DND-41 (cell line): ENCODE measurements around the gene DGKQ.

ENCODE experiments used
- ATAC-seq: fragments of 200-7000 bp; cut with Tn5 transposase; 3 replicates; pipeline ENCODE4 v1.9.1; 2021; ENCODE audit warnings: low read depth; ENCODE audit not compliant: insufficient read depth
- DNase-seq: peaks from one replicate; pipeline ENCODE4 v3.0.0-alpha.2; 2020
- H2AFZ ChIP-seq: 2 replicates; pipeline ENCODE4 v1.6.0; 2012; ENCODE audit warnings: low read depth, low read length
- H3K27ac ChIP-seq: 2 replicates; pipeline ENCODE4 v1.5.1; 2012; ENCODE audit warnings: low read length, inconsistent platforms
- H3K27me3 ChIP-seq: fragments of 200-600 bp; sonication (generic); 2 replicates; pipeline ENCODE4 v1.6.0; 2012; ENCODE audit warnings: low read length, mild to moderate bottlenecking, inconsistent platforms; ENCODE audit not compliant: insufficient read depth, poor library complexity
- H3K36me3 ChIP-seq: 2 replicates; pipeline ENCODE4 v1.5.1; 2012; ENCODE audit warnings: low read length, inconsistent platforms; ENCODE audit not compliant: insufficient read depth
- H3K4me1 ChIP-seq: 2 replicates; pipeline ENCODE4 v1.5.1; 2012; ENCODE audit warnings: mild to moderate bottlenecking, low read length; ENCODE audit not compliant: insufficient read depth
- H3K4me2 ChIP-seq: 2 replicates; pipeline ENCODE4 v1.6.0; 2012; ENCODE audit warnings: mild to moderate bottlenecking, moderate library complexity, low read length, inconsistent platforms; ENCODE audit not compliant: insufficient read depth
- H3K4me3 ChIP-seq, 2 experiments: fragments of 200-600 bp in 1 of 2; shearing (Covaris generic) in 1 of 2; 2 replicates each; pipeline ENCODE4 v1.5.1; 2012 to 2016; ENCODE audit warnings: inconsistent platforms in 2 of 2, low read length in 2 of 2, mild to moderate bottlenecking in 2 of 2, low read depth in 1 of 2, moderate library complexity in 1 of 2
- H3K79me2 ChIP-seq: 2 replicates; pipeline ENCODE4 v1.6.0; 2012; ENCODE audit warnings: low read length, inconsistent platforms; ENCODE audit not compliant: insufficient read depth
- H3K9ac ChIP-seq: 2 replicates; pipeline ENCODE4 v1.6.0; 2012; ENCODE audit warnings: low read depth, mild to moderate bottlenecking, inconsistent platforms, low read length, moderate library complexity
- H3K9me3 ChIP-seq: 2 replicates; pipeline ENCODE4 v1.5.1; 2012; ENCODE audit warnings: low read length, moderate library complexity, mild to moderate bottlenecking, inconsistent platforms; ENCODE audit not compliant: insufficient read depth, severe bottlenecking
- H4K20me1 ChIP-seq: 2 replicates; pipeline ENCODE4 v1.6.0; 2012; ENCODE audit warnings: low read length; ENCODE audit not compliant: insufficient read depth
- EZH2 ChIP-seq: IDR thresholded peaks from 3 replicates; pipeline ENCODE4 v1.6.1; 2012; ENCODE audit warnings: borderline replicate concordance, low read depth, mild to moderate bottlenecking, moderate library complexity, low read length, inconsistent platforms; ENCODE audit not compliant: severe bottlenecking
- TF ChIP-seq, protein P1 (sequence below): IDR thresholded peaks from 2 replicates; pipeline ENCODE4 v1.5.1; 2012; ENCODE audit warnings: borderline replicate concordance, low read length, moderate library complexity, mild to moderate bottlenecking; ENCODE audit not compliant: poor library complexity, severe bottlenecking; ENCODE audit errors: extremely low read depth

DGKQ gene

DNA sequence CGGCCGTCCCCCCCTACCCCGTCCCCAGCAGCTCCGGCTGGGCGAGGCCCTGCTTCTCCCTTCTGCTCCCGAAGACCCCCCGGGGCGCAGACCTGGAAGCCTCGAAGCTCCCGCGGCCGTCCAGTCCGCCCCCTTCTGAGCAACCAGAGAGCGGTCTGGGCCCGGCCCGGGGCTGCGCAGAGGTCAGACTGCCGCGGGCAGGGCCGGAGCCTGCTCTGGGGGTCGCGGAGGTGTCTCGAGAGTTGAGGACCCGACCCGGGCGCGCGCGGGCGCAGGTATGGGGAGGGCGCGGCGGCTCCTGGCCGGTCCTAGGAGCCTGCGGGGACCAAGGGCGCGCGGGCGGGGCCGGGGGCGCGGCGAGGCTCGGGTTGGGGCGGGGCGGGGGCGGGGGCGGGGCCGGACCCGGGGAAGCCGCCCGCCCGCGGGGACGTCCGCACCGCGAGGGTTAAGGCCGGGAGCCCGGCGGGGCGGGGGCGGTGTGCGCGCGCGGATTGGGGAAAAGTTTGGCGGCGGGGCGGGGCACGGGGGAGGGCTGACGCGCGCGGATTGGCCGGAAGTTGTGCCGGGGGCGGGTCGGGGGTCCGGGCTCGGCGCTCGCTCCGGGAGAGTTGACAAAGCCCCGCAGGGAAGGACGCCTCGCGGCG is 37.8 kb upstream of the DGKQ start, which contains the start of gene FGFRL1:
Gene FGFRL1 (plus strand): TSS at position 605 of the 644 bp plus-strand sequence. CDS start 860 bp downstream, outside the sequence.
- Histone ChIP-seq H4K20me1 (peaks cover 3% of the 10 kb centered on the region; the same call in 1 of the 2 replicates), H3K27me3 (no peaks in the 10 kb centered on the region), H3K4me1 (no peaks in the 10 kb centered on the region), H3K9me3 (no peaks in the 10 kb centered on the region), H3K36me3 (no peaks in the 10 kb centered on the region), H3K79me2 (no peaks in the 10 kb centered on the region), H3K9ac (no peak within 1 kb of the TSS), H3K4me2 (no peak within 1 kb of the TSS), H3K27ac (no peak within 1 kb of the TSS), H2AFZ (no peak within 1 kb of the TSS), H3K4me3 (no peak within 1 kb of the TSS)
- TF ChIP-seq, protein P1, sequence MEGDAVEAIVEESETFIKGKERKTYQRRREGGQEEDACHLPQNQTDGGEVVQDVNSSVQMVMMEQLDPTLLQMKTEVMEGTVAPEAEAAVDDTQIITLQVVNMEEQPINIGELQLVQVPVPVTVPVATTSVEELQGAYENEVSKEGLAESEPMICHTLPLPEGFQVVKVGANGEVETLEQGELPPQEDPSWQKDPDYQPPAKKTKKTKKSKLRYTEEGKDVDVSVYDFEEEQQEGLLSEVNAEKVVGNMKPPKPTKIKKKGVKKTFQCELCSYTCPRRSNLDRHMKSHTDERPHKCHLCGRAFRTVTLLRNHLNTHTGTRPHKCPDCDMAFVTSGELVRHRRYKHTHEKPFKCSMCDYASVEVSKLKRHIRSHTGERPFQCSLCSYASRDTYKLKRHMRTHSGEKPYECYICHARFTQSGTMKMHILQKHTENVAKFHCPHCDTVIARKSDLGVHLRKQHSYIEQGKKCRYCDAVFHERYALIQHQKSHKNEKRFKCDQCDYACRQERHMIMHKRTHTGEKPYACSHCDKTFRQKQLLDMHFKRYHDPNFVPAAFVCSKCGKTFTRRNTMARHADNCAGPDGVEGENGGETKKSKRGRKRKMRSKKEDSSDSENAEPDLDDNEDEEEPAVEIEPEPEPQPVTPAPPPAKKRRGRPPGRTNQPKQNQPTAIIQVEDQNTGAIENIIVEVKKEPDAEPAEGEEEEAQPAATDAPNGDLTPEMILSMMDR = no peak
- no peak for TF ChIP-seq EZH2
- no peak for ATAC-seq
- no peak for DNase-seq

DNA sequence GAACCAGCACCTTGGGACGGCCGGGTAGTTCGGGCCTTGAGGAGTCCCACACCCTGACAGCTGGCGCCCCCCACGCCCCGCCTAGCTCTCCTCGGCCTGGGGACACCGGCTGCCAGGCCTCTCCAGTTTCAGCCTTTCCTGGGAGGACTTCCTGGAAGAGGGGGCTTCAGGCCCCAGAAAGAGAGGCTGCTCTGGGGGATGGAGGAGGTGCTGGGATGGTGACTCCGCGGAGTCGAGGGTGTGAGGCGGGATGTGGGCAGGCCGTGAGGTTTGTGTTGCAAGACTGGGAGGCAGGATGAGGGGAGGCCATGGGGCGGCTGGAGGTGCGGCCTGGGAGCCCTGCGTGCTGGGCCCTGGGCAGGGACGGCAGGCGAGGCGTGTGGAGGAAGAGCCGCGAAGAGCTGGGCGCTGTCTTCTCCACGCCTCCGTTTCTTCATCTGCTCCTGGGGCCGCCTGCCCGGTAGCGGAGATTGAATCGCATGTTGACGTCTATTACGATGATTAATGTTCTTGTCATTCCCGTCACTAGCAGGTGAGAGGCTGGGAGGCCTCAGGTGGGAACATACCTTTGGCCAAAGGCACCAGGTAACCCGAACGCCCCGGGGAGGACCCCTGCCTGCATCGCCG is 37.1 kb upstream of the DGKQ start:
- Histone ChIP-seq H4K20me1 (peaks cover 3% of the 10 kb centered on the region; the same call in 1 of the 2 replicates), H3K27ac (no peak overlapping the region), H3K9me3 (no peaks in the 10 kb centered on the region), H3K4me1 (no peaks in the 10 kb centered on the region), H2AFZ (no peak overlapping the region), H3K27me3 (no peaks in the 10 kb centered on the region), H3K4me3 (no peak overlapping the region), H3K79me2 (no peaks in the 10 kb centered on the region), H3K9ac (no peak overlapping the region), H3K36me3 (no peaks in the 10 kb centered on the region), H3K4me2 (no peak overlapping the region)
- no peak for ATAC-seq
- no peak for DNase-seq
- TF ChIP-seq EZH2 = no peak
- TF ChIP-seq, protein P1 = no peak

DNA sequence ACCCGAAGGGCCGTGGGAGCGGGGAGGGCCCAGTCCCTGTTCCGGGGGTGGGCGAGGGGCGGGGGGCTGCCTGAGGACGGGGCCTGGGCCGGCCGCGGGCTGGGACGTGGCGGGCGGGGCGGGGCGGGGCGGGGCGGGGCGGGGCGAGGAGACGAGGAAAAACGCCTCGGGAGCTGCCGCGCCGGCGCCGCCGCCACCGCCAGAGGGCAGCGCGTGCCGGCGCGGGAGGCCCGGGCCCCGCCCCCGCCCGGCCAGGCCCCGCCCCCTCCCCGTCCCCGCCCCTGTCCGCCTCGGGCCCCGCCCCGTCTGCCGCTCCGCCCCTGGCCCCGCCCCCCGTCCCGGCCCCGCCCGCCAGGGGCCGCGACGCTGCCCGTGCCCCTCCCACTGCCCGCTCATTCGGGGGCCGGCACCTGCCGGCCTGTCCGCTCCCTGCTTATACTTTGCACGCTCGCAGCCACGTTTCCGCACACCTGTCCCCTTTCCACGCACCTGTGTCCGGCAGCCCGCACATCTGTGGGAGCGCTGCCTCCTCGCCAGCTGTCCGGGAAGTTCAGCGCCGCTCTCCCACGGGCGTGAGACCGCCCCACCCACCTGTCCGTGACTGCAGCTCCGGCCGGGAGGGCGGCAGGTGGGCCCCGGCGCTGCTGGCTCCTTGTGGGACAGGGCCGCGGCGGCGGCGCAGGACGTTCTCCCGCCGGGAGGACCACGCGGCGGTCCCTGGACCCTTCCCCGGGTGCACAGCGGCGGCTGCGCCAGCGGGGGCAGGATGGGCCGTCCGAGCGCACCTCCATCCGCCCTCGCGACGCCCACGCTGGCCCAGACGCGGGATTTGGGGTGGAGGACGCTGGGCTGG is 36.4 kb upstream of the DGKQ start:
- Histone ChIP-seq H4K20me1 (peaks cover 3% of the 10 kb centered on the region; the same call in 1 of the 2 replicates), H3K27ac (no peak overlapping the region), H2AFZ (no peak overlapping the region), H3K36me3 (no peaks in the 10 kb centered on the region), H3K4me2 (no peak overlapping the region), H3K27me3 (no peaks in the 10 kb centered on the region), H3K4me3 (no peak overlapping the region), H3K9ac (no peak overlapping the region), H3K4me1 (no peaks in the 10 kb centered on the region), H3K79me2 (no peaks in the 10 kb centered on the region), H3K9me3 (no peaks in the 10 kb centered on the region)
- ATAC-seq (no peak), DNase-seq (no peak)
- TF ChIP-seq EZH2 = no peak
- TF ChIP-seq, protein P1 = no peak
